Esophagus squamous epithelium (tissue), 4 donors: ENCODE results near the gene PRODH.

ENCODE experiments used
- POLR2A ChIP-seq, 4 donors: fragments of 450-650 bp; IDR thresholded peaks; one replicate each; pipeline ENCODE4 v1.6.1; 2017; ENCODE audit warnings: antibody characterized with exemption in 4 of 4, mild to moderate bottlenecking in 4 of 4, moderate library complexity in 3 of 4
- TF ChIP-seq, protein P1 (sequence below), 6 experiments: fragments of 450-650 bp in 4 of 6; fragments of 200-600 bp in 2 of 6; sonication (generic) in 2 of 6; IDR thresholded peaks; one replicate each; pipeline ENCODE4 v1.5.1; 2016 to 2019; ENCODE audit warnings: antibody characterized with exemption in 6 of 6, mild to moderate bottlenecking in 4 of 6, moderate library complexity in 4 of 6

DNA sequence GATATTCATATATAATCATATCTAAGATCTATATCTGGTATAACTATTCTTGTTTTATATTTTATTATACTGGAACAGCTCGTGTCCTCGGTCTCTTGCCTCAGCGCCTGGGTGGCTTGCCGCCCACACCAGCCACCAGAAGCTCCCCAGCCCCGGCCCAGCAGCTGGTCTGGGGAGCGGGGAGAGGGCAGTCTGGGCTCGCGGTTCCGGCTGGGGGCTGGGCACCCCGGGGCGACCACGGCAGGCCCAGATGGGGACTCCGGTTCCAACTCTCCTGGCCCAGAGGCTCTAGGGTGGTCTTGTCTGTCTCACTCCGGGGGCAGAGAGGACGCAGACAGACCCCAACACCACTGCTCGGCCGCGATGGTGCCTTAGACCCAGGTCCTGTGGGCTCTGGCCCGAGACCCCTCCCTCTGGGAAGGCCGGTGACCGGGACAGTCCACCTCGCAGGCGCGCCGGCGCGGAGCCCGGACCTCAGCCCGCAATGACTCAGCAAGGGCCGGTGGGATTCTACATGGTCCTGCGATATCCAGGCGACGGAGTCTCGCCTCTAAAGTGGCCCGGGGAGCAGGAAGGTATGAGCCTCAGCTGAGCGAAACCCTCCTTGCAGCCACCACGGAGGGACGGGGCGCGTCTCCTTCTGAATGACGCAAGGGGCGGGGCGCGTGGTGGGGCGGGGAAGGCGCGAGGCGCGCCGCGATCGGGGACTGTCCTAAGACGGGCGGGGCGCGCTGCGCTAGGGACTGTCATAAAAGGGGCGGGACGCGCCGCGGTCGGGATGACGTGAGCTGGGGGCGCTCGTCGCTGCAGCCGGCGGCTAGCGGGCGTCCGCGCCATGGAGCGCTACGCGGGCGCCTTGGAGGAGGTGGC, 30.3 kb downstream of the PRODH start, which contains the start of gene DGCR6:
- TF ChIP-seq, protein P1, sequence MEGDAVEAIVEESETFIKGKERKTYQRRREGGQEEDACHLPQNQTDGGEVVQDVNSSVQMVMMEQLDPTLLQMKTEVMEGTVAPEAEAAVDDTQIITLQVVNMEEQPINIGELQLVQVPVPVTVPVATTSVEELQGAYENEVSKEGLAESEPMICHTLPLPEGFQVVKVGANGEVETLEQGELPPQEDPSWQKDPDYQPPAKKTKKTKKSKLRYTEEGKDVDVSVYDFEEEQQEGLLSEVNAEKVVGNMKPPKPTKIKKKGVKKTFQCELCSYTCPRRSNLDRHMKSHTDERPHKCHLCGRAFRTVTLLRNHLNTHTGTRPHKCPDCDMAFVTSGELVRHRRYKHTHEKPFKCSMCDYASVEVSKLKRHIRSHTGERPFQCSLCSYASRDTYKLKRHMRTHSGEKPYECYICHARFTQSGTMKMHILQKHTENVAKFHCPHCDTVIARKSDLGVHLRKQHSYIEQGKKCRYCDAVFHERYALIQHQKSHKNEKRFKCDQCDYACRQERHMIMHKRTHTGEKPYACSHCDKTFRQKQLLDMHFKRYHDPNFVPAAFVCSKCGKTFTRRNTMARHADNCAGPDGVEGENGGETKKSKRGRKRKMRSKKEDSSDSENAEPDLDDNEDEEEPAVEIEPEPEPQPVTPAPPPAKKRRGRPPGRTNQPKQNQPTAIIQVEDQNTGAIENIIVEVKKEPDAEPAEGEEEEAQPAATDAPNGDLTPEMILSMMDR (IDR thresholded peaks at IDR 0.05), result no peak
- TF ChIP-seq POLR2A (IDR thresholded peaks at IDR 0.05), result no peak
